Heart left ventricle (tissue), 16 donors: Measurements from ENCODE around the gene ARHGEF28. TPM values are rescaled to one million over a fixed set of nuclear protein-coding genes. Genes with fewer than 3 reads are reported as not detected.

Experiments
- ATAC-seq, 4 donors: fragments of 200-7000 bp; cut with Tn5 transposase; one replicate each; pipeline ENCODE4 v1.9.1; 2020 to 2022; ENCODE audit warnings: moderate library complexity in 4 of 4, mild to moderate bottlenecking in 3 of 4, moderate number of reproducible peaks in 1 of 4
- DNase-seq, 5 donors: peaks; one replicate each; pipeline ENCODE4 v3.0.0-alpha.2; 2020
- H3K27ac ChIP-seq, 12 donors: fragments of 200-600 bp; sonication (generic) in 4 of 12; one replicate each; pipeline versions ENCODE4 v1.5.0 to v1.8.0; 2016 to 2022; ENCODE audit warnings: mild to moderate bottlenecking in 2 of 12
- H3K27me3 ChIP-seq, 9 donors: fragments of 200-600 bp; sonication (generic) in 2 of 9; one replicate each; pipeline versions ENCODE4 v1.5.1 to v1.8.0; 2016 to 2022; ENCODE audit warnings: mild to moderate bottlenecking in 3 of 9
- H3K36me3 ChIP-seq, 9 donors: fragments of 200-600 bp; sonication (generic) in 2 of 9; one replicate each; pipeline versions ENCODE4 v1.5.0 to v1.8.0; 2018 to 2022; ENCODE audit warnings: mild to moderate bottlenecking in 2 of 9
- H3K4me1 ChIP-seq, 12 donors: fragments of 200-600 bp; sonication (generic) in 4 of 12; one replicate each; pipeline versions ENCODE4 v1.5.0 to v1.8.0; 2016 to 2022; ENCODE audit warnings: mild to moderate bottlenecking in 3 of 12
- H3K4me3 ChIP-seq, 12 donors: fragments of 200-600 bp; sonication (generic) in 4 of 12; one replicate each; pipeline versions ENCODE4 v1.5.0 to v1.8.0; 2017 to 2022; ENCODE audit warnings: mild to moderate bottlenecking in 9 of 12, moderate library complexity in 4 of 12
- H3K9me3 ChIP-seq, 12 donors: fragments of 200-600 bp; sonication (generic) in 4 of 12; one replicate each; pipeline versions ENCODE4 v1.5.0 to v1.8.0; 2016 to 2022; ENCODE audit warnings: mild to moderate bottlenecking in 1 of 12
- POLR2A ChIP-seq, 2 donors: fragments of 450-650 bp; IDR thresholded peaks; one replicate each; pipeline ENCODE4 v1.6.1; 2017; ENCODE audit warnings: antibody characterized with exemption in 2 of 2, mild to moderate bottlenecking in 2 of 2, moderate library complexity in 2 of 2
- WGBS, 4 donors: extraction: QIAGEN DNeasy Blood & Tissue Kit in 2 of 4; methylation state at CpG; one replicate each; pipeline versions ENCODE4 v1.1.5 to v1.1.7; 2013 to 2018; 5-methylcytosine and 5-hydroxymethylcytosine counted together
- intact Hi-C, 10 donors: fragments of 100-400 bp; cut with DNase I; formaldehyde crosslinking; loops; one replicate each; pipeline versions ENCODE4 v1.11.1 to v1.14.2; 2022
- polyA plus RNA-seq, 2 donors: library from polyadenylated mRNA; stranded (reverse); fragments of 200-250 nt; gene quantifications; one replicate each; pipeline ENCODE4 v1.2.3, GENCODE V29; 2013
- total RNA-seq, 9 donors: library from RNA; depleted of rRNA in 2 of 9; stranded (reverse); fragments of >200 nt in 2 of 9; fragmentation: NEBNext Ultra II Directional in 3 of 9; extraction: Animal tissue kit (Norgen Biotek cat#: 25700) in 3 of 9; gene quantifications; one replicate each; pipeline versions ENCODE4 v1.1.0 to v1.2.4, GENCODE V29; 2016 to 2023
- TF ChIP-seq, protein P1 (sequence below), 12 donors: fragments of 200-600 bp; sonication (generic) in 4 of 12; IDR thresholded peaks; one replicate each; pipeline versions ENCODE4 v1.5.0 to v1.8.0; 2018 to 2022; ENCODE audit warnings: antibody characterized with exemption in 12 of 12, mild to moderate bottlenecking in 5 of 12
- donor health status: ischemic (EF 13 %, LVEDD 7.1; RV severe dilation, severe dysfunction).
- donor health status: healthy with polysubstance abuse.
- donor health status: DM: no; HTN: yes; CAD: no.
- donor health status: DM: no; HTN: no; CAD: no.
- donor health status: ischemic (EF 25% LVEDD 6.9; RV normal size, moderate dysfunction).
- donor health status: ischemic (EF 25% LVEDD 5.7; RV mildly dilated, moderate dysfunction).
- donor health status: healthy.
- donor health status: DM: yes; HTN: yes; CAD: no.
- donor health status: ischemic (EF 35%, LVEDD 5.7; RV mildly dilated, moderate dysfunction).
- donor health status: nonischemic (EF 11% LVEDD 7.7; RV severe dilation, severe dysfunction).
- donor health status: DM: yes; HTN: yes; CAD: no.
- donor health status: PGD.
- donor health status: ischemic (EF 29% LVEDD 5.4; RV normal size, mild dysfunction).
- donor health status: nonischemic (EF 23%, LVEDD 6.1; RV moderate dilation, normal function).

Gene ARHGEF28
- total and polyA plus RNA-seq, 11 donors = 0.51 to 7.7 (median 1.7) TPM

DNA sequence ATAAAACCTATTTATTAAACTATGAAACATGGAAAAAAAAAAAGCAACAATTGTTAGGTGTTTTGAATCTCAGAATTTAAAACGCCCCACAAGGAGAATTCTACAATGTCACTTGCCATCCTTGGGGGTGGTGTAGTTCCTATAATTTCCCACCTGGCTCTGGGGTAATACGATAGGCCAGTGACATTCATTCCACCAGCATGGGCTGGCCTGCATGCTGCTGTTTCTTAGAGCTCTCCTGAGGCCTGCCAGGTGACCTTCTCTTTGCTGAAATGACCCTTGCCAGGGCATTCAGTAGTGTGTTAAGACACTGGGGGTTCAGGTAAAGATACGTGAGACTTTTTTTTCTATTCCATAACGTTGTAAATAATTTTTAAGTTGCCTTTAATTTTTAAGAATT is 10.0 kb upstream of the ARHGEF28 start:
- whole genome bisulfite sequencing, 4 donors = 92 to 96% (median 94%) methylated on average over 4 of the region's 4 CpGs
- H3K9me3 ChIP-seq = no peaks in the 10 kb centered on the region
- ATAC-seq = no peak
- intact Hi-C loops = no loop called here
- no peak overlapping the region for H3K4me3 ChIP-seq
- TF ChIP-seq POLR2A (IDR thresholded peaks at IDR 0.05) = no peak
- TF ChIP-seq, protein P1, sequence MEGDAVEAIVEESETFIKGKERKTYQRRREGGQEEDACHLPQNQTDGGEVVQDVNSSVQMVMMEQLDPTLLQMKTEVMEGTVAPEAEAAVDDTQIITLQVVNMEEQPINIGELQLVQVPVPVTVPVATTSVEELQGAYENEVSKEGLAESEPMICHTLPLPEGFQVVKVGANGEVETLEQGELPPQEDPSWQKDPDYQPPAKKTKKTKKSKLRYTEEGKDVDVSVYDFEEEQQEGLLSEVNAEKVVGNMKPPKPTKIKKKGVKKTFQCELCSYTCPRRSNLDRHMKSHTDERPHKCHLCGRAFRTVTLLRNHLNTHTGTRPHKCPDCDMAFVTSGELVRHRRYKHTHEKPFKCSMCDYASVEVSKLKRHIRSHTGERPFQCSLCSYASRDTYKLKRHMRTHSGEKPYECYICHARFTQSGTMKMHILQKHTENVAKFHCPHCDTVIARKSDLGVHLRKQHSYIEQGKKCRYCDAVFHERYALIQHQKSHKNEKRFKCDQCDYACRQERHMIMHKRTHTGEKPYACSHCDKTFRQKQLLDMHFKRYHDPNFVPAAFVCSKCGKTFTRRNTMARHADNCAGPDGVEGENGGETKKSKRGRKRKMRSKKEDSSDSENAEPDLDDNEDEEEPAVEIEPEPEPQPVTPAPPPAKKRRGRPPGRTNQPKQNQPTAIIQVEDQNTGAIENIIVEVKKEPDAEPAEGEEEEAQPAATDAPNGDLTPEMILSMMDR (IDR thresholded peaks at IDR 0.05) = no peak
- H3K27me3 ChIP-seq = peaks cover 0 to 4% (median 0%) of the 10 kb centered on the region in 9 donors
- H3K4me1 ChIP-seq = no peaks in the 10 kb centered on the region
- H3K36me3 ChIP-seq = no peaks in the 10 kb centered on the region
- H3K27ac ChIP-seq = no peak overlapping the region
- DNase-seq = no peak

DNA sequence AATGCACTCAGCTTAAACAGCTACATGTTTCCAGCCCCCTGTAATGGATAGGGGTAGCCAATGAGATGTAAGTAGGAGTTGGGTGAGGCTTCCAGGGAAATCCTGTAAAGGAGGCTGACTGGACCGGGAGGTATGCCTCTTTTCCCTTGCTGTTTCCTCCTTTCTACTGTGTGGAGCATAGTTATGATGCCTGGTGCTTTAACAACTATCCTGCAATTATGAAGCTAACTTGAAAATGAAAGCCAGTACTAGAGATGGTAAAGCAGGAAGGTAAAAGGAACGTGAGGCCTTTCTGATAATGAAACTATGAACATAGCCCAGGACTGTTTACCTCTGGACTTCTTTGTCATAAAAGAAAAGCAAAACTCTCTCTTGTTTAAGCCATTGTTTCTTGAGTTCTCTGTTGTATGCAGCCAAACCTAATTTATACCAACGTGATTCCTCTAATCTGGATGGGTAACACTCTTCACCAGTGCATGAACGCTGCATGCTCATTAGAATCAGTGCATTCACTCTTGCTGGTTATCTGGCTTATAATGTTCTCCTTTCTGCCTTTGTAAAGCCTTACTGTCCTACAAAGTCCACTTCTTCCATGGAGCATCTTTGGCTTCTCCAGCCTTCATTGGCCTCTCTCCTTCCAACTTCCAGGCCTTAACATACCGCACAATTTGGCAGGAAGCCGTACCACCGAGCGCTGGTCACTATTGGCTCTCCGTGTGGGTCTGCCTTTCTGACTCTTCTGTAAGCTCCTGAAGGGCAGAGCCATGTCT is 8.3 kb upstream of the ARHGEF28 start:
- Histone ChIP-seq H3K36me3 (no peaks in the 10 kb centered on the region), H3K9me3 (no peaks in the 10 kb centered on the region), H3K4me3 (no peak overlapping the region), H3K27ac (peak overlapping the region in 1 of 12 donors; percentile 1), H3K27me3 (peaks cover 0 to 4% (median 0%) of the 10 kb centered on the region in 9 donors), H3K4me1 (no peaks in the 10 kb centered on the region)
- 66 to 78% (median 68%) methylated on average over 9 of the region's 9 CpGs for WGBS, 4 donors
- DNase-seq = no peak
- intact Hi-C loops = no loop called here
- ATAC-seq = no peak
- TF ChIP-seq POLR2A (IDR thresholded peaks at IDR 0.05) = no peak
- TF ChIP-seq, protein P1 (IDR thresholded peaks at IDR 0.05) = no peak

DNA sequence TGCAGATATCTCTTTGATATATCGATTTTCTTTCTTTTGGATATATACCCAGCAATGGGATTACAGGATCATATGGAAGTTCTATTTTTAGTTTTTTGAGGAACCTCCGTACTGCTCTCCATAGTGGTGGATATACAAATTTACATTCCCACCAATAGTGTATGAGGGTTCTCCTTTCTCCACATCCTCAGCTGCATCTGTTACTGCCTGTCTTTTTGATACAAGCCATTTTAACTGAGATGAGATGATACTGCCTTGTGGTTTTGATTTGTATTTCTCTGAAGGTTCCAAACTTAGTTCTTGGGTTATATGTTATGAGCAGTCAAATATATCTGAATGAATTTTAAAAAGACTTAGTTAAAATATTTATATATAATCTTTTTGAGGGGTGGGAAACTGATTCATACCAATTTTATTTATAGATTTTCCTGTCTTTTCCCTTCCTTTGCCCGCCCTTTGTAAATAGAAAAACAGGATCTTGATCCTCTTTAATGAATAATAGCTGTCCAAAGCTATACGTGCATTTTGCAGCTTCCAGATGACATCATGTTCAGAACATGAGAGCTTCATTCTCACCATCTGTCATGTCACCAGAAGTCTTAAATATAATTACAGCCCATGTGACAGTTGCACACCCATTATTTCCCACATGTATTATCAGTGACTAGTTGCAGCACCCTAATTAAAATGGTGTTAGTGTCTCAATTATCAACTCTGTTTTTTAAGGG is 6.2 kb upstream of the ARHGEF28 start:
- no peaks in the 10 kb centered on the region for H3K4me1 ChIP-seq
- no peaks in the 10 kb centered on the region for H3K36me3 ChIP-seq
- WGBS, 4 donors = 60 to 75% (median 62%) methylated on average over 4 of the region's 4 CpGs
- TF ChIP-seq, protein P1 (IDR thresholded peaks at IDR 0.05) = no peak
- no peak for TF ChIP-seq POLR2A (IDR thresholded peaks at IDR 0.05)
- no peak overlapping the region for H3K4me3 ChIP-seq
- H3K9me3 ChIP-seq = no peaks in the 10 kb centered on the region
- no peak overlapping the region for H3K27ac ChIP-seq
- H3K27me3 ChIP-seq = peaks cover 0 to 4% (median 0%) of the 10 kb centered on the region in 9 donors
- intact Hi-C loops = no loop called here
- ATAC-seq (no peak), DNase-seq (no peak)

DNA sequence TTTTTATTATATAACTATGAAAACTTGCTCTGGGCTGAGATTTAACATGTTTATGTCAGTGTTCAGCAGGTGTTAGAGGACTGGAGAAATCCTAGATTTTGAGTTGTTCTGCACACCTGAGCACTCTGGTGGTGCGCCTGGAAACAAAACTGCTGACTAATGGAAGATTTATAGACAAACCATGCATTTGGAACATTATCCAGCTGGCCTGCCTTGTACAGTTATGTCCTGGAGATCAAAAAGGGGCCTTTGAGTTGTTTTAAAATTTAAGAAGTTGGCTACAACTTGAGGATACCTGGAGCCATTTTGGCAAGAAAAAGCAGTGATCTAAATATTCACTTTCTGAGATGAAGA is 5.7 kb upstream of the ARHGEF28 start:
- peaks cover 0 to 4% (median 0%) of the 10 kb centered on the region in 9 donors for H3K27me3 ChIP-seq
- WGBS, 4 donors = 87 to 100% (median 99%) methylated on average over 1 of the region's 1 CpG
- no peaks in the 10 kb centered on the region for H3K9me3 ChIP-seq
- no peak for DNase-seq
- no peak for ATAC-seq
- TF ChIP-seq, protein P1 (IDR thresholded peaks at IDR 0.05) = no peak
- TF ChIP-seq POLR2A (IDR thresholded peaks at IDR 0.05) = no peak
- H3K4me3 ChIP-seq = no peak overlapping the region
- H3K36me3 ChIP-seq = no peaks in the 10 kb centered on the region
- H3K27ac ChIP-seq = no peak overlapping the region
- H3K4me1 ChIP-seq = peaks cover 0 to 5% (median 0%) of the 10 kb centered on the region in 12 donors
- intact Hi-C loops = no loop called here
